HL-60 (cell line): ENCODE results near the gene ZRSR2.

Experiments used
- CTCF ChIP-seq: IDR thresholded peaks from one replicate; pipeline ENCODE4 v1.5.1; 2011; ENCODE audit warnings: low read length, control low read depth, inconsistent platforms; ENCODE audit not compliant: insufficient read depth
- GABPA ChIP-seq: IDR thresholded peaks from 2 replicates; pipeline ENCODE4 v1.6.1; 2012; ENCODE audit warnings: low read depth
- POLR2AphosphoS5 ChIP-seq: IDR thresholded peaks from 2 replicates; pipeline ENCODE4 v1.6.1; 2012; ENCODE audit warnings: low read depth
- SPI1 ChIP-seq: IDR thresholded peaks from 2 replicates; pipeline ENCODE4 v1.6.1; 2012; ENCODE audit warnings: low read depth, mild to moderate bottlenecking, borderline replicate concordance

GRCh38 chrX:15841853-15842516 is 51.7 kb downstream of the ZRSR2 start:
- TF ChIP-seq CTCF (no peak), POLR2AphosphoS5 (no peak), SPI1 (no peak), GABPA (no peak)
